Measurements from ENCODE around the gene LRP6.
"Not testable (repeated sequence)": the region's sequence is repeated elsewhere in the genome, so short reads cannot be mapped to it uniquely, and the experiment has no call there.

The LRP6 gene

DNA sequence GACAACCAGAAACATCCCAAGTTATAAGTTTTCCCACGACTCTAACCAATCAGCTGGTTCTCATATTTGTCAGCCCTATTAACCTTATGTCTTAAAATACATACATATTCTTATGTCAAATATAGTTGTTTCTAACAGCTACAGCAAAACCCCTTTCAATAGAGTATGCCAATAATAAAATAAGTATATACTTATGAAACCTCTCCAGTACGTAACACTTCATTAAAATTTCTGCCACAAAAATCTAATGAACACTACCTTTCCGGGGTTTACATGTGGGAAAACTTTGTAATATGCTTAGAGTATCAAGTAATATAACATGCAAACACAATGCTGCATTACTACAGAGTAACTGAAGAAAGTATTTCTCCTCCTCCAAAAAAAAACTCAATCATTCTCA is 1.8 kb downstream of the LRP6 start:
- DNase-seq, result no peak

- DNase-seq, result no peak
Measured at GRCh38 chr12:12263909-12264308, 2.9 kb downstream of the LRP6 start.

GRCh38 chr12:12256291-12256757 is 10.5 kb downstream of the LRP6 start:
- not testable (repeated sequence) for DNase-seq

DNA sequence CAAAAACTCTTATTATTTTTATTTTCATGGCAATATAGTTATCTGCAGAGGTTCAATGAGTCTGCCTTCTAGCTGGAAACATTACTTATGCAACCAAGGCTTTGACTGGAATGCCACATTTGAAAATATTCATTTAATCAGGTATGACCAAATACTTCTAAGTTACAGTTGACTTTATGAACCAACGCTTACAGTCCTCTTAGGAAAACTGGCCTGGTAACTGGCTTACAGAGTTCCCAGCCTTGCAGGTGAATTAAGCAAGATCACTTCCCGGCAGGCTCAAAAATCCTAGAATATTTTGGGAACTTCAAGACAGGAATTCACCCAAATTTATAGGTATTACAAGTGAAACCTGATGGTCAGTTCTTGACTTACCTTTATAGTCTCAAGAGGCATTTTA is 12.3 kb downstream of the LRP6 start:
- no peak for DNase-seq

- DNase-seq, result no peak
Measured at GRCh38 chr12:12249216-12250050, 17.4 kb downstream of the LRP6 start.

DNA sequence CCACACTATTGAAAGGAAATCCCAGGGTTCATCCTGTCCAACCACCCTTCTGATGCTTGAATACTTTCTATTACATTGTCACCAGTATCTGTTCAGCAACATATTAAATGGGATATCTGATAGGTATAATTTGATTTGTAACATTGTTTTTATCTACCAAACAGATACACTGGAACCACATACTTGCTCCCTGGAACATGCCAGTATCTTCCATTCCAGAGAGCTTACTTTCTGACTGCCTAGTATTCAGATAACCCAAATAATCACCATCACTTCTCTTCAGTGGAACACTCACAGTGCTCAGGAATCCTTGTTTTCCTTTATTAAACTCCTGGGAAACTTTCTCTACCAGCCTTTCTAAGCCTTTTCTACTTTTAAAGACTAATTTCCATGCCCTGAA is 19.3 kb downstream of the LRP6 start:
- no peak for DNase-seq

DNA sequence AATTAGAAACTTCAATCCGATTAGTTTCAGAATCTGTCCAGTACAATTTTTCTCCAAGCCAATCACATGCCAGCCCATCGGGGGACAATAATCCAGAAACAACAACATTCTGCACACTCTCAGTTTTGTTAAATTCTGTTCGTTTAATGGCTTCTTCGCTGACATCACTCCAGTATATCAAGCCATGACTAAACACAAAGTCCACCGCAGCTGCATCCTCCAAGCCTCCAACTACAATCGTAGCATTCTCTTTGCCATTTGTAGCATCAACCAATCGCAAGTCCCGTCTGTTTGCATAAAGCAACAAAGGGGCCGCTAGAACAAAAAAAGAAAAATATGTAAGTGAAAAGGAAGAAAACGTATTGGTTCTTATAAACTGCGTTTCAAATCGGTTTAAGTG is 22.5 kb downstream of the LRP6 start:
- no peak for DNase-seq

DNA sequence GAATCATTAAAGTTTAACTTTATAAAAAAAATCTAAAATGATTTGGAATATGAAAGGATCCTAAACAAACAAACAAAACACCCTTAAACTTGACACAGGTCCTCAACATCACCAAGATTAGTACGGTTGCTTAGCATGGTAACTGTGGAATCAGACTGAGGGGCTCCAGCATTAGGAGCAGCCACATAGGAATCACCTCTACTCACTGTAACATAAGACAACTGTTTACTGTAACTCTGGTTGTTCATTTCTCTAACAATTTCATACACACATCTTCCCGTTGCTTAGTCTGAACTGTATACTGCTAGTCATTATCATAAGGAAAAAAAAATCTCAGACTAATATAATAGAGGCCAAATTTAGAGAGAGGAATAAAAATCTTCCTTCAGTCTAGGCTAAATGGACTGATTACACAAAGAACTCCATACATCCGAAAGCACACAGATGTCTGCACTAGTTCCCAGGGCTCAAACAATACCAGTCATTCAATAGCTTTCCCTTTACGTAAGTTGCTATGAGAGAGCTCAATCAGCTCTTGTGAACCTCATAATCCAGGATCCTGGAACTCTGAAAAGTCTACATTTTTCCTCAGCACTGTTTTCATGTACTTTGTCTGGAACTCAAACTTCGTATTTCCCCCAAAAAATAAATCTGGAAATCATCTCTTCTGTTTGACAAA is 26.0 kb downstream of the LRP6 start:
- no peak for DNase-seq

DNA sequence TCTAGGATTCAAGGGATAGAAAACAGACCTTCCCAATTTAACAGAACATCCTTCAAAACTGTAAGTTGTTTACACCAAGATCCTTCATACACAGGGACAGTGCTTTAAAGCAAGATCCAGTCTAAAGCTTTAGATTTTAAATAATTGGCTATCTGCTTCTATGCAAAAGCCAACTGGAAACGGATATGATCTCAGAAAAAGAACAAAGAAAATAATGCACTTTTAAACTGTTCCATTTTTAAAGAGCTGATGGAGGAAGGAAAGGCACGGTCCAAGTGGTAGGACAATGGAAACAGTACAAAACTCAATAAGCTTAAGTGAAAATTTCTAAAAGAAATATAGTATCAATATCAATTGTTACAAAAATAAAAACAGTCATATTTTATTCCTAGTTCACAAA is 27.7 kb downstream of the LRP6 start:
- no peak for DNase-seq

DNA sequence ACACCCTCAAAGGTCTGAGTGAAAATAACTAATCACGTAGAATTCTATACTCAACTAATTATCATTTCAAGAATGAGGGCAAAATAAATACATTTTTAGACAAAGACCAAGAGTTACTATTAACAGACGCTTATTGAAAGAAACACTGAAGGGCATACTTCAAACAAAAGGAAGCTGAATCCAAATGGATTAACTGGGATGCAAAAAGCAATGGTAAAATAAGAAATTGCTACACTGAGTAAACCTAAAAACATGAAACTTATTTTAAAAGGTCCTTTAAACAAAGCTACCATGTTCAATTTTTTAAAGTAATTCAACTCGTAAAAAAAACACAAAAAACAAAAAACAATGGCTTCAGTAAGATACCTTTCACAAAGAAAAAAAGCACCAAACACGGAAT is 28.2 kb downstream of the LRP6 start:
- no peak for DNase-seq

DNA sequence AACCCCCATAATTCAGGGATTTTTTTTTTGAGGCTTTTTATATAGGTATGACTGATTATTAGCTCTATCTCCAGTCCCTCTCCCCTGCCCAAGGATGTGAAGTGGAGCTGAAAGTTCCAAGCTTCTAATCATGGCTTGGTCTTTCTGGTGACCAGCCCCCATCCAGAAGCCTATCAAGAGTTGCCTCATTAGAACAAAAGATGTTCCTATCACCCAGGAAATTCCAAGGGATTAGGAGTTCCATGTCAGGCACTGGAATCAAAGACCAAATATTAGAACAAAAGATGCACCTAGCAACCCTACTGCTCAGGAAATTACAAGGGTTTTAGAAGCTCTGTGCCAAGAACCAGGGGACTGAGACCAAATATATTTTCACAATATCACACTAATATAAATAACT is 29.9 kb downstream of the LRP6 start:
- no peak for DNase-seq

GRCh38 chr12:12230275-12230674 is 36.6 kb downstream of the LRP6 start:
- no peak for DNase-seq

GRCh38 chr12:12229556-12230092 is 37.2 kb downstream of the LRP6 start:
- DNase-seq, result no peak

DNA sequence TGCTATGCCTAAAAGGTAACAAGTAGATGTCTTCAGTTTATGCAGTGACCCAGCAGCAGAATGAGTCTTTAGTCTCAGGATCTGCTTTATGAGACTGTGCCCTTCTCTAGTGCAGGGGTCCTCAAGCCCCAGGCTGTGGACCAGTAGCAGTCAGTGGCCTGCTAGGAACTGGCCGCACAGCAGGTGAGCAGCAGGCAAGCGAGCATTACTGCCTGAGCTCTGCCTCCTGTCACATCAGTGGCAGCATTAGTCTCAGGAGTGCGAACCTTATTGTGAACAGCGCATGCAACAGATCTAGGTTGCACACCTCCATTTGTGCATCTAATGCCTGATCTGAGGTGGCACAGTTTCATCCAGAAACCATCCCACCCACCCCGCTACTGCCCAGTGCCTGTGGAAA is 38.4 kb downstream of the LRP6 start:
- DNase-seq, result no peak

- no peak for DNase-seq
Measured at GRCh38 chr12:12226187-12226586, 40.7 kb downstream of the LRP6 start.

DNA sequence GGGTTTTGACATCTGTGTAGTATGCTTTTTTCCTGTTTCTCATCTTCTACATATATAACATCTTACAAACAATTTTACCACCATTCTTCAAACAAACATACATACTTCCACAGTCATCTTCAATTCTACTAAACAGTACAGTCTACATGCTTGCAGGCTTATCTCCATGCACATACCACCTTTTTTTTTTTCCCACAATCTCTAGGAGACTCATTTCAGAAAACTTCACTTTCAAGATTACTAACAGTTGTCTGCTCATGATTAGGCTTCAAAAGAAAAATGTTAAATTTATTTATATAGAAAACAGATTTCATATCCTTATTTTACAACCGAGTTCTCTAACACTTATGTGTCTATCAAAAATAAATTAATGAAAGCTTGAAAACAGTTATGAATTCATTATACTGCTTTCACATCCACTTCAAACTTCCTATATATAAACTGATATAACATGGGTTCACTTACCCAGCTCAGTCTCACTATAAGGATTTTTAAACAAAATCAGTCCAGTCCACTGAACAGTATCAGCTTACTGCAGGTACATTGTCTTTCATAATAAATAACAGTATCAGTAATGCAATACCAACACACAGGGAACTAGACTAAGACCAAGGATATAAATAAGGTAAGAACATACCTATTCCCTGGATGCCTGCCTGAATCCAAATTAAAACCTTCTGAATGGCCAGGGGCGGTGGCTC is 42.5 kb downstream of the LRP6 start:
- no peak for DNase-seq

DNA sequence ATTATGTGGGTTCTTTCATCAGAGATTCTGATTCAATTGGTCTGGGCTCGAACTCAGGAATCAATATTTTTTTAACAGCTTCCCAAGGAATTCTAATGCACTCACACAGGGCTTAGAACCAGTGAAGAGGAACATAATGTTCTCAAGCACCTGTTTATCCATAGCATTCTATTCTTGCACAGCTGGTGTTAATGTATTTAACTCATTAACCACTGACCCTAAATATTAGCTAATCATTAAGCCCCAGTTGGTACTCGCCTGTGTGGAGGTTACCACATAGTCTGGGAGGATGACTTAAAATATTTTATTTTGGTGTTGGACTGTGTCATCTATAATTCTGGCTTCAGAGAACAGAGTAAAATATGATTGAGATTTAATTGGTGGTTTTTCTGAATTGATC is 45.3 kb downstream of the LRP6 start:
- DNase-seq, result no peak

DNA sequence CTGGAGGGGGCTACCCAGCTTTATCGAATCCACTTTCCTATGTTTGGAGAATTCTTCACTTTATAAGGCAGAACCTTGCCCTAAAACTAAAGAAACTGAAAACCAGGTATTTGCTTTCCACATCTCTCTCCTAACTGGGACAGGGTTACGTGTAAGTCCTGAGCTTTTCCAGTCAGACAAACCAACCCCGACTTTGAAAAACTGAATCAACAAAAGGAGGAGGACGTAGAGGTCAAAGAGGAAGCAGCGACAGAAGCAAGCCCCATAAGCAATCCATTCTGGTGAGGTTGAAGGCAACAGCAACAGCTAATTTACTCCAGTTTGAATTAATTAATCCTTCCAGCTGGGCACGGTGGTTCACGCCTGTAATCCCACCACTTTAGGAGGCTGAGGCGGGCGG is 47.2 kb downstream of the LRP6 start:
- DNase-seq, result no peak

DNA sequence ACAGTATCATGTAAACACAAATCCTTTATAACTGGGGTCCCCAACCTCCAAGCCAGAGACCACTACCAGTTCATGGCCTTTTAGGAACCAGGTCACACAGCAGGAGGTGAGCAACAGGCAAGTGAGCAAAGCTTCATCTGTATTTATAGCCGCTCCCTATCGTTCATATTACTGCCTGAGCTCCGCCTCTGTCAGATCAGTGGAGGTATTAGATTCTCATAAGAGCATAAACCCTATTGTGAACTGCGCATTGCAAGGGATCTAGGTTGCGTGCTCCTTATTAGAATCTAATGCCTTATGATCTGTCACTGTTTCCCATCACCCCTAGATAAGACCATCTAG is 49.9 kb downstream of the LRP6 start:
- no peak for DNase-seq

GRCh38 chr12:12216349-12217017 is 50.4 kb downstream of the LRP6 start:
- DNase-seq, result no peak

GRCh38 chr12:12214635-12215131 is 52.2 kb downstream of the LRP6 start:
- no peak for DNase-seq

- DNase-seq, result no peak
Measured at GRCh38 chr12:12214201-12214600, 52.6 kb downstream of the LRP6 start.

DNA sequence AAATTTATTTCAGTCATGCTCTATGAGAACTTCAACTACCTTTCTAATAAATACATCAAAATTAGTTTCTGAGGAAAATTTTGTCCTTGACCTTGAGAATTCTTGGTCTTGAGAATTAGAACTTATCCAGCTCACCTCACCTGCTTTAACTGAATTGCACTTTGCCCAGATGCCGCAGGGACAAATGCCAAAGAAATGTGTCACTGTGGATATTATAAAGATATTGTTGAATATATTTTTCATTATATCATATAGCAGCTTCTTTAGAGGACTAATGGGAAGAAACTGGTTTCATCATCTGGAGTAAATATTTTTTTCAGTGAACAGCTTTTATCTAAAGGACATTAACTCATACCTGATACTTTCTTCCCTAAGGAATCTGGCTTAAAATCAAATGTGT is 54.1 kb downstream of the LRP6 start:
- DNase-seq, result no peak

Measured in stimulated activated CD4-positive, alpha-beta T cell treated with anti-CD3 and anti-CD28 coated beads, Interleukin-2, amount 100 ng/mL, for 48 hours (primary cell).